SK-N-SH treated with all-trans-retinoic acid at 6 μM for 48 hours (cell line): ENCODE results near the gene HS6ST2.

Source experiments
- ATAC-seq: fragments of 200-7000 bp; cut with Tn5 transposase; 3 replicates; pipeline ENCODE4 v1.9.1; 2020; ENCODE audit warnings: mild to moderate bottlenecking, moderate library complexity
- ARNTL ChIP-seq: fragments of 450-650 bp; formaldehyde crosslinking; IDR thresholded peaks from 2 replicates; pipeline ENCODE4 v1.5.0; 2020; ENCODE audit warnings: low read depth, mild to moderate bottlenecking, moderate library complexity, borderline replicate concordance
- BACH2 ChIP-seq: fragments of 250-450 bp; sonication (Bioruptor Pico); IDR thresholded peaks from 2 replicates; pipeline ENCODE4 v1.9.0; 2021; ENCODE audit warnings: mild to moderate bottlenecking, borderline replicate concordance
- CREB5 ChIP-seq: fragments of 250-450 bp; sonication (Bioruptor Pico); IDR thresholded peaks from 2 replicates; pipeline ENCODE4 v1.5.1; 2020; ENCODE audit warnings: low read depth, mild to moderate bottlenecking, moderate library complexity
- CSDC2 ChIP-seq: fragments of 250-450 bp; sonication (Bioruptor Pico); IDR thresholded peaks from 2 replicates; pipeline ENCODE4 v1.5.0; 2020; ENCODE audit warnings: mild to moderate bottlenecking, moderate library complexity
- ESRRG ChIP-seq: fragments of 250-450 bp; sonication (Bioruptor Pico); IDR thresholded peaks from 2 replicates; pipeline ENCODE4 v1.6.1; 2021; ENCODE audit warnings: mild to moderate bottlenecking
- GLIS3 ChIP-seq: fragments of 250-450 bp; sonication (Bioruptor Pico); IDR thresholded peaks from 2 replicates; pipeline ENCODE4 v1.5.0; 2020; ENCODE audit warnings: mild to moderate bottlenecking, moderate library complexity
- ISL1 ChIP-seq: fragments of 250-450 bp; sonication (Bioruptor Pico); IDR thresholded peaks from 2 replicates; pipeline ENCODE4 v2.1.2; 2022; ENCODE audit warnings: mild to moderate bottlenecking, moderate library complexity
- OSR1 ChIP-seq: fragments of 250-450 bp; sonication (Bioruptor Pico); IDR thresholded peaks from 2 replicates; pipeline ENCODE4 v1.8.0; 2022; ENCODE audit warnings: moderate library complexity, mild to moderate bottlenecking, inconsistent platforms
- PATZ1 ChIP-seq: fragments of 250-450 bp; sonication (Bioruptor Pico); IDR thresholded peaks from 2 replicates; pipeline ENCODE4 v1.8.0; 2020; ENCODE audit warnings: mild to moderate bottlenecking, moderate library complexity, borderline replicate concordance
- POU6F1 ChIP-seq: fragments of 250-450 bp; sonication (Bioruptor Pico); IDR thresholded peaks from 2 replicates; pipeline ENCODE4 v1.8.0; 2021; ENCODE audit warnings: low read depth, mild to moderate bottlenecking, moderate library complexity, borderline replicate concordance
- PPARA ChIP-seq: fragments of 250-450 bp; sonication (Bioruptor Pico); IDR thresholded peaks from 2 replicates; pipeline ENCODE4 v1.5.0; 2020; ENCODE audit warnings: mild to moderate bottlenecking, borderline replicate concordance
- SNAI2 ChIP-seq: fragments of 250-450 bp; sonication (Bioruptor Pico); IDR thresholded peaks from 2 replicates; pipeline ENCODE4 v1.5.0; 2020; ENCODE audit warnings: mild to moderate bottlenecking, moderate library complexity
- TCF4 ChIP-seq: fragments of 250-450 bp; sonication (Bioruptor Pico); IDR thresholded peaks from 2 replicates; pipeline ENCODE4 v1.8.0; 2021; ENCODE audit warnings: mild to moderate bottlenecking, moderate library complexity, borderline replicate concordance
- TOX ChIP-seq: fragments of 250-450 bp; sonication (Bioruptor Pico); IDR thresholded peaks from 2 replicates; pipeline ENCODE4 v1.8.0; 2021; ENCODE audit warnings: mild to moderate bottlenecking, moderate library complexity, borderline replicate concordance
- TSHZ2 ChIP-seq: fragments of 250-450 bp; sonication (Bioruptor Pico); IDR thresholded peaks from 2 replicates; pipeline ENCODE4 v1.5.0; 2020; ENCODE audit warnings: mild to moderate bottlenecking, moderate library complexity
- ZC3H10 ChIP-seq: fragments of 250-450 bp; sonication (Bioruptor Pico); IDR thresholded peaks from 2 replicates; pipeline ENCODE4 v1.5.1; 2021; ENCODE audit warnings: mild to moderate bottlenecking, moderate library complexity
- ZFP3 ChIP-seq: fragments of 250-450 bp; sonication (Bioruptor Pico); IDR thresholded peaks from 2 replicates; pipeline ENCODE4 v1.5.0; 2020; ENCODE audit warnings: mild to moderate bottlenecking, moderate library complexity
- ZFP30 ChIP-seq: fragments of 450-650 bp; formaldehyde crosslinking; IDR thresholded peaks from 2 replicates; pipeline ENCODE4 v1.5.0; 2022; ENCODE audit warnings: mild to moderate bottlenecking, moderate library complexity
- ZNF565 ChIP-seq: fragments of 450-650 bp; formaldehyde crosslinking; conservative IDR thresholded peaks from 2 replicates; pipeline ENCODE4 v1.5.0; 2020; ENCODE audit warnings: low read depth, mild to moderate bottlenecking, moderate library complexity
- ZNF70 ChIP-seq: fragments of 450-650 bp; formaldehyde crosslinking; IDR thresholded peaks from 2 replicates; pipeline ENCODE4 v1.5.0; 2020; ENCODE audit warnings: mild to moderate bottlenecking, moderate library complexity

HS6ST2 gene

GRCh38 chrX:132743086-132743485 lies 215.3 kb downstream of the HS6ST2 start:
- TF ChIP-seq CREB5 (CRISPR knock-in tag): no peak
- TF ChIP-seq BACH2 (CRISPR knock-in tag): no peak
- TF ChIP-seq ARNTL (CRISPR knock-in tag): no peak
- no peak for TF ChIP-seq TOX
- no peak for TF ChIP-seq TCF4 (CRISPR knock-in tag)
- TF ChIP-seq TSHZ2 (CRISPR knock-in tag): no peak
- no peak for TF ChIP-seq ZNF565 (CRISPR knock-in tag)
- ATAC-seq: no peak

- no peak for ATAC-seq
- TF ChIP-seq GLIS3 (CRISPR knock-in tag) (no peak), CREB5 (CRISPR knock-in tag) (no peak), TOX (no peak), ZNF70 (CRISPR knock-in tag) (no peak), SNAI2 (CRISPR knock-in tag) (no peak), PPARA (CRISPR knock-in tag) (no peak), ZC3H10 (CRISPR knock-in tag) (no peak), ZNF565 (CRISPR knock-in tag) (no peak), OSR1 (CRISPR knock-in tag) (no peak), ARNTL (CRISPR knock-in tag) (no peak), TSHZ2 (CRISPR knock-in tag) (no peak), PATZ1 (no peak), ZFP30 (no peak), ZFP3 (CRISPR knock-in tag) (no peak)
Measured at GRCh38 chrX:132742246-132742645, 216.2 kb downstream of the HS6ST2 start.

- ATAC-seq: no peak
- TF ChIP-seq ZNF565 (CRISPR knock-in tag) (no peak), BACH2 (CRISPR knock-in tag) (no peak), CSDC2 (no peak), PPARA (CRISPR knock-in tag) (no peak), ESRRG (CRISPR knock-in tag) (no peak), POU6F1 (CRISPR knock-in tag) (no peak), OSR1 (CRISPR knock-in tag) (no peak), ISL1 (CRISPR knock-in tag) (no peak), CREB5 (CRISPR knock-in tag) (no peak), ZNF70 (CRISPR knock-in tag) (no peak), TSHZ2 (CRISPR knock-in tag) (no peak), SNAI2 (CRISPR knock-in tag) (no peak), ZFP30 (no peak), TOX (no peak)
Measured at GRCh38 chrX:132741689-132742088, 216.7 kb downstream of the HS6ST2 start.
